GM19324 (cell line): ENCODE data around the gene ASTN2.

ENCODE experiments used
- ATAC-seq: cut with Tn5 transposase; IDR thresholded peaks from one replicate; pipeline ENCODE4 v1.9.1; 2021; ENCODE audit warnings: mild to moderate bottlenecking, moderate library complexity; ENCODE audit not compliant: unreplicated experiment, low FRiP score

Gene ASTN2

DNA sequence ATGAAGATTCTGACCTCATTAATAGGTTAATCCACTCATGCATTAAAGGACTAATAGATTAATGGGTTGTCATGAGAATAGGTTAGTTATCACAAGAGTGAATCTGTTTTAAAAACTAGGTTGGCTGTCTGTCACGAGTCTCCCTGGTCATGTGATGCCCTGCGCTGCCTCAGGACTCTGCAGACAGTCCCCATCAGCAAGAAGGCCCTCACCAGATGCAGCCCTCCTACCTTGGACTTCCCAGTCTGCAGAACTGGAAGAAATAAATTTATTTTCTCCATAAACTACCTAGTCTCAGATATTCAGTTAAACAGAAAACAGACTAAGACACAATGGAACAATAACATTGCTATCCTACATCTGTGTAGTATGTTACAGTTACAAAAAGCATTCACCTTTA, 227.4 kb downstream of the ASTN2 start:
- ATAC-seq = no peak

DNA sequence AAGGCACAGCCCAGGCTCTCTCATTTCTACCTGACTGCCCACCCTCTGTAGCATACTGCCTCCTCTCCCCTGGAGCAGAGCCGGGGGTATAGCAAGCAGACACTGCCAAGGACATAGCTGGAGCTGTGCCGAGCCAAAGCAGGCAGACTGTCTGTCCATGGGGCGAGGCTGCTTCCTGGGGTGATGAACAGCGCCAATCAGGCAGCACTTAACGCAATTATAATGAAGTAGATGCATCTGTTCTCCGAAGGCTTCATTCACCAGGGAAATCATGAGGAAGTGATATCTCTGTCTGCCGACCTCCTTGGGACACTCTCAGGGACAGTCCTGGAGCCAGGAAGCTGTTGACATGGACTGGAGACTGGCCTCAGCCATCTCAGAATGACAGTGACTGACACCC, 230.7 kb downstream of the ASTN2 start:
- no peak for ATAC-seq

DNA sequence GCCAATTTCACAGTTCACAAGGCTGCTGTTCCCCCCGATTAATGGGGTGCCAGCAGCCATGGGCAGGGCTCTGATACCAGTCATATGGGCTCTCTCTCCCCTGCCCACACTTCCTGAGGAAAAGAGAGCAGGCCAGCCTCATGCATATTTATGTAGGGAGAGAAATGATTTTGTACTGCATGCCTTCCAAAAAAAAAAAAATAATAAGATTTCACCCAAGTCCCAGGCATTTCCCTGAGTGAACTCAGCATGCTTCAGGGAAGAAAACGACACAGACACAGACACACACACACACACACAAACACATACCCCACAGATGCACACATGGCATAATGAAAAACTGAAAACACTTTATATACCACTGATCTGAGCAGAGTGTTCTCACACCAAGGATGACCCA, 232.8 kb downstream of the ASTN2 start:
- ATAC-seq = no peak

DNA sequence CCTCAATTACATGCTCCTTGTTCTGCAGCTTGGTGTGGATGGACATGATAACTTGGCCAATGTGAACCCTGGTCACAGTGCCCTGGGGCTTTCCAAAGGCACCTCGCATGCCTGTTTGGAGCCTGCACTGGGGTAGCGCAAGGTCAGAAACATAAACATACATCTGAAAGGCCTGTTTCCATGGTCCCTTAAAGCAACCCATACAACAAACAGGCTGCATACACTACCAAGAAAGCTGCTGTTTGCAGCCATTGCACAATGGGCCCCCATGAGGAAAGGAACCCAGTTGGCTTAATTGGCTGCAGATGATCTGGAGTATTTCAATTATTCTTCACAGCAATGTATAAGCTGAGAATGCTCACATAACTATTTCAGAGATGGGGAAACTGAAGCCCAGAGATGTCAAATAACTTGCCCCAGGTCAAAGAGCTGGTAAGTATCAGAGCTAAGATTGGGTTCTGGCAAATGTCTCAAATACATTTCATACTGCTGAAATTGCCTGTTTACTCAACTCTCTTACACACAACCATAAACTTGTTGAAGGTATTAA, 233.9 kb downstream of the ASTN2 start:
- ATAC-seq = no peak

DNA sequence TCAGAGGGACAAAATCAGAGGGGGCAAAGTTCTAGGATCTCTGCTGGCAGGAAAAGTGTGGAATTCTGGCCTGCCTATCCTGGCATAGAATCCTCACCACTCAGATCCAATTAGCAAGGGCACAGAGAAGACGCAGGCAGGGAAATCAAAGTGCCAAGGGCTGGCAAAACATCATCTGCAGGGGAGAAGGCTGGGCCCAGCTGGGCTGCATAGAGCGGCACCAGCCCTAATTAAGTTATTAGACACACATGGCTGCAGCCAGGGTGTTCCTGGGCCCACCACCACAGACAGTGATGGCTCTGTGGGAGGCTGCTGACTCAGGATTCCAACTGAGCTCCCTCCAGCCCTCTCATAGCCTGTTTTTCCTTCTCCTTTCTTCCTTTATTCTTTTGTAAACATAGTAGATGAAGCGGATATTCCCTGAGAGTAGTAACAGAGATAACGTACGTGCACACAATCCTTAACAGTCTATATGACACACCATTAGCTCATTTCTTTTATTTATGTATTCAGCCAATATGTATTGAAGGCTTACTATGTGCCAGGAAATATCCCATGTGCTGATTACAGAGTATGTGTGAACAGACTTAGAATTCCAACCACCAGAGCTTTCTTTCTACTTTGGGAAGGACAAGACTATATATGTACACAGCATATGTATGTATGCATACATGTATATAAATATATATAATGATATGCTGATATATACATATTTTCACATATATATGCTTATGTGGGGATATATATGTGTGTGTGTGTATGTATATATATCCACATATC, 236.1 kb downstream of the ASTN2 start:
- ATAC-seq = no peak

DNA sequence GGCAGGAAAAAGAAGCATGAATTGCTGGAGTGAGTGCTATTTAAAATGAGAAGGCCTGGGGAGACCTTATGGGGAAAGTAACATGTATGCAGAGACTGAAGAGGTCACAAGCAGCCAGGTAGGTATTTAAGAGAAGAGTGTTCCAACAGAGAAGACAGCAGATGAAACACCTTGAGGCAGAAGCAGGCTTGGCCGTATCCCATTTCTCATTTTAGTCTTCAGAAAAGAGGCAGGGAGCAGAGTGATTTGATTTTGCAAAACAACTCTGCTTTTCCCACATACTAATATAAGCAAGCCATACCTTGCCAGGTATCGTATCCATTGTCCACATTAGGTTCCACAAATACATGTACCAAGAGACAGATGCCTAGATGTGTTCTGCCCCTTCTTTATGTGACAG, 244.3 kb downstream of the ASTN2 start:
- ATAC-seq = no peak

DNA sequence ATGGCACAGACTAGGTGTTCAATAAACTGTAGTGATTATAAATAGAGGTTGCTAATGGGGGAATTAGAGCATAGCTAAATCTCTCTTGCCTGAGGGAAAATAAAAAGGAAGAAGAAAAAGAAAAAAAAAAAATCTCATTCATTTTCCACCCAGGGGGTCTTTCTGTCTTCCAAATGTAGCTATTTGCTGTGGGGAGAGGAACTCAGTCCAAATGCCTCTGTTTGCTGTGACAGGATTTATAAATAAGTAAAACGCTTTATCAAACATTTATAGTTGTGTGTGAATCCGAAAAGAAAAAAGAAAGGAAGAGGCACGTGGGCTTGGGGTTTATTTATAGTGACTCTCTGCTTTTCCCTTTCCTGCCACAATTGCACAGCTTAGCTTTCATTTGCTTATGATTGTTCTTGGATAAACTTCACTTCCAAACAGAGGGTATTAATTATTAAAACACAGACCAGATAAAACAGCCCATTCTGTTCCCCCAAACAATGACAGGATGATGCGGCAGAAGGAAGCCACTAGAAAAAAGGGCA, 245.7 kb downstream of the ASTN2 start:
- ATAC-seq = no peak

DNA sequence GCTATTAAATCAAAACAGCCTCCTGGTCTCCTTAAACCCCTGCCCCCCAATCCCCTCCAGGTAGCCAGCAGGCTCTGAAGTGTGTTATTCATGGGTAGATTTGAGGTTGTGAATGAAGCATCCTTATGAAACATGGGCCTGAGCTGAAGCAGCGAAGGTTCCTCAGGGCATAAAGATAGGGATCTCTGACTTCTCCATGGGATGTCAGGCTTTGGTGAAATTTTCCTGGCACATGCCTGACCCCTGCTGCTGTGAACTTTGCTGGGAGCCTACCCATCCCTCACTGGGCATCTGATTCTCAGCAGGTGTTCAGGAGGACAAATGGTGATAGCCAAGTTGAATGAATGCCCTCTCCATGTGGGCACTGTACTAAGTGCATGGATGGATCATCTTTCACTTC, 250.3 kb downstream of the ASTN2 start:
- no peak for ATAC-seq

DNA sequence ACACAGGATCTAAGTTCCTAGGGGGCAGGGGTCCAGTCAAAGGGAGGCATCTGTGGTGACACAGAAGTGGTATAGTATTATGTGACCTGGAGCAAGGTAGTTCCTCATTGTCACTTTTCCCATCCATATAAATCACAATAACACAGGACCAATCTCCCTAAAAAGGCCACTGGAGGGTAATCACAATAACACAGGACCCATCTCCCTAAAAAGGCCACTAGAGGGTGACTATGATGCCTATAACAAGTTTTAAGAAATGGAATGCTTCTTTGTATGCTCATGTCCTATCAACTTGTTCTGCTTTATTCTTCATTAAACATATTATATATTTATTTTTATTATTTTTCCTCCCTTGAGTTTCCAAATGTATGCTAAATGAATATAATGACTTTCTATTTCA, 254.6 kb downstream of the ASTN2 start:
- no peak for ATAC-seq

DNA sequence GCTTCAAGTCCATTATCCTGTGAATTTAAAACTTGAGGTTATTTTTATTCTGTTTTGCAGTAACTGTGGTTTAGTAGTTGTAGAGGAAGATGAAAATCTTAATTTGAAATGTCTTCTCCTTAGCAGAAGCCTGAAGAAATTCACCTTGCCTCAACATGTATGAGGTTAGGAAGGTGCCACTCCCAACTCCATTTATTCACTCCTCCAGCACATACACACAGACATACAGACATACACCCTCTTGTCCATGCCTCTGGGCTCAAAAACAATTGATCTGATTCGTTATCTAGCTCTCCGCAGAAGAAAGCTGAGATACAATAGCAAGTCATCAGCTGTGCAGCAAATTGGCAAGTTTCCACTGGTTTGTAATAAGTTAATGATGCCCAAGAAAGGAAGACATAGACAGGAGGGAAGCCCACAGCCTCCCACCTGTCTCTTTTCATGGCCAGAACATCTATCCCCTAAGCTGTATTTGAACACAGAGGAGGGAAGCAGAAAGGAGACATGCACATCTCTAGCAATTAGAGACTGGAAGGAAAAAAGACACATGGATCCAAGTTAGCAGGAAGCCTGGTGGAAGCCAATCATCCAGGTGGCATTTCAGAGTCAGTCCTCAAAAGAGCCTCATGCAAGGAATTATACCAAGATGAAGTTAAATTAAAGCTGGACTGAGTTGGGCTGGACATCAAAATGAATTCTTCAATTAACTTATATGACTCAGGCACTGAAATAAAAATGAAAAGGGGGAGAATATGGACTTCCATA, 257.9 kb downstream of the ASTN2 start:
- ATAC-seq = no peak

DNA sequence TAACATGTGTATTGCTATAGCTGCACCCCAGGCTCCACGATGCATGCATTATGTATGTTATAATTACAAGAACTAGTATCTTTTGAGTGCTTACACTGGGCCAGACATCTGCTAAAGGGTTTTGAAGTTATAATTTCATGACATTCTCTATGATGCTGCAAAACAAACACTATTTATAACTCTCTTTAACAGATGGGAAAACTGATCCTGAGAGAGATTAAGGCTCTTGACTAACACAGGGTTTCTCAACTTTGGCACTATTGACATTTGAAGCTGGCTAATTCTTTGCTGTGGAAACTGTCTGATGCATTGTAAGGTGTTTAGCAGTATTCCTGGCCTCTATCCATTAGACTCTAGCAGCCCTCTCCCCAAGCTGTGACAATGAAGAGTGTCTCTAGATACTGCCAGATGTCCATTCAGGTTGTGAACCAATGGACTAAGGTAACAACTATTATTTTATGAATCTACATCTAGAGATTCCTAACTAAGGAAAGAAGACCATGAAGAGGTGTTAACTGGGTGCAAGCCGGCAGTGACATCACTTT, 258.6 kb downstream of the ASTN2 start:
- ATAC-seq = no peak

DNA sequence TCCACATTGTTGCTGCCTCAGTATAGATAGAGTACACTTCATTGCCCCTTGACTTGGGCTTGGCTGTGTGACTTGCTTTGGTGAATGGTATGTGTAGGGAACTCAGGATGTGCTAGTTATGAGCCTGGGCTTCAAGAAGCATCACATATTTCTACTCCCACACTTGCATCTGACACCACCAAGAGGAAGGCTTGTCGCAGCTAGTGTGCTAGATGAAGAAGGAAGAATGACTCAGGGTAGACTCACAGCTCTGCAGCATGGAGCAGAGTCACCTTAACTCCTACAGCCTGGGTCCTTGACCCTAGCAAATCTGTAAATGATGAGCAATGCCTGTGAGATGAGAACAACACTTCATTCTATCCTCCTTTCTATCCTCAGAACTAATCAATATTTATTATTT, 261.8 kb downstream of the ASTN2 start:
- no peak for ATAC-seq

DNA sequence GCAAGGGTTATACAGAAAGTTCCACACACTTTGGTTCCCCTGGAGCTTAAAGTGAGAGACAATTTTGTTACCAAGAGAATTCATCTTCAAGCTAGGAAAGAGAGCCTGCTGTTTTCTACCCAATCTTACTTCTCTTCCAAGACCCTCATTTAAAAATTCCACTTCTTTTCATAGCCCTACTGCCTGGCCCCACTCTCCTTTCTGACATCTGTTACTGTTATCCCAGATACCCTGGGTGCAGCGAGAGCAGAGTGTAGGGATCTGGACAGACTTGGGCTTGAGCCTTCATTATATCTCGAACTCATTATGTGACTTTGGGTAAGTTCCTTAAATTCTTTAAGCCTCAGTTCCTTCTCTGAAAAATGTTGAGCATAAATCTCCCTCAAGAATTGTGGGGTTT, 263.1 kb downstream of the ASTN2 start:
- ATAC-seq = no peak

DNA sequence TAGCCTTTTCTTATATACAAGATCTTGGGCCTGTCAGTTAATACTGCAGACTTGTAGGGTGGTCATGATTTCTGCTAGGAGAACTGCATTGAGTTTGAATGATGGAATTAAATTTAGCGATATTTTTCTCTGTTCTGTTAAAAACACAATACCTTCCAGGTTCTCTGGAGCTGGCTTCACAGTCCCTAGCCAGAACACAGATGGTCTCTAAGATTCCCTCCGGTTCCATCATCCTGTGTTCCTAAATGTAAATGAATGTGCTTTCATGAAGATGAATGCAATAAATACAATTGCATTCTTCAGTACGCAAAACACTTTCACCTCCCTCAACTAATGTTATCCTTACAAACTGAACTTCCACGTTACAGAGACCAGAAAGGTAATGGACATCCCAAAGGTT, 264.9 kb downstream of the ASTN2 start:
- no peak for ATAC-seq

DNA sequence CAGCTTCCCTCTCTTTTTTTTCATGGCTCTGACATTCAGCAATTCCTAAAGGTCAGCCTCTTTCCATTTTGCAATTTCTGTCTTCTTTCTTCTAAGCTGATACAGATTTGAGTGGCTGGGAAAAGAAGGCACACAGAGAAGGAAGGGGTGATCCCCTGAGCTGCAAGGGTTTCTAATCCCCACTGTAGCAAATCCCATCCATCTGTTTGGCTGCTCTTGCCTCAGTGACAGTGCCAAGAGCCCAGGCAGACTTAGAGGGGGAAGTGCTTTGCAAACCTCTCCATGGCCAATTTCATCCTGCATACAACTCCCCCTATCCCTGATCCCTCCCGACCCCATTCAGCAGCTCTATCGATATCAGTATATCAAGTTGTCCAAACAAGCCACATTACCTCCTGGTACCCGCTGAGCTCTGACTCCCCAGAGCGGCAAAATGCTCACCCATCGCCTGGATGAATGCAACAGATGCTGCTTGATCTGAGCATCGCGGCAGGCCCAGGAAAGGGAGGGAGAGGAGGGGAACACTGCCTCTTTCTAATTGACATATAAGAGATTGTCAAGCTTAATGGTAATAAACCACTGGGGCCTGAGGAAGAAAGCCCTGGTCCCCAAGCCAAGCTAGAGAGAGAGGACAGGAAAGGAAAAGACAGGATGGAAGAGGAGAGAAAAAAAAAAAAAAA, 268.9 kb downstream of the ASTN2 start:
- no peak for ATAC-seq

DNA sequence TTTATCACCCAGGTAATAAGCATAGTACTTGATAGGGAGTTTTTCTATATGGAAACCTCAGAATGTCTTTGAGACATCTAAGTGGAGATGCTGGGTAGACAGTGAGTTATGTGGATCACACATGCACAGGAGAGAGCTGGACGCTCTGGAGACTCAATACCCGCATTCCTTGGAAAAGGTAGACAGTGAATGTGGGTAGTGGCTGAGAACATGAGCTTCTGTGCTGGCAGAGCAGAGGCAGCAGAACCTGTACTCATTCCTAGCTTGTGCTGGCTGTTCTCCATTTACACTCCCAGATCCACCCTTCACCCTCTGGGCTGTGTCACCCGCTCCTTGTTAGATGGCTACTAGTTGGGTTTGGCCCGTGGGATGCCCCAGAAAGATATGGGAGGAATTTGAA, 269.8 kb downstream of the ASTN2 start:
- no peak for ATAC-seq

DNA sequence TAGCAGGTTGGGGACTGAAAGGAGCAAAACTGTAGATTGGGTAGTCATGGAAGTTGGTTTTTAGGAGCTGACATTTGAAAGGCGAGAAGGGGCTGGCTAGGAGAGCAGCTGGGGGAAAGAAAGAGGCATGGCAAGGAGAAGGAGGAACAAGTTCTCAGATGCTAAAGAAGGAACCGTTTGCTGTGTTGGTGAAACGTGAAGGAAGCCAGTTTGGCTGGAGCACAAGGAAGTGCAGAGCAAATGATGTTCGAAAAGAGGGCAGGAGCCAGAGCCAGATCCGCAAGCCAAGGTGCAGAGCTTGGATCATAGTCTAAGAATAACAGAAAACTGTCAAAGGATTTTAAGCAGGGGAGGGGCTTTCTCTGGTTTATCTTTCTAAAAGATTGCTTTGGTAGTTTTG, 276.6 kb downstream of the ASTN2 start:
- ATAC-seq = no peak

DNA sequence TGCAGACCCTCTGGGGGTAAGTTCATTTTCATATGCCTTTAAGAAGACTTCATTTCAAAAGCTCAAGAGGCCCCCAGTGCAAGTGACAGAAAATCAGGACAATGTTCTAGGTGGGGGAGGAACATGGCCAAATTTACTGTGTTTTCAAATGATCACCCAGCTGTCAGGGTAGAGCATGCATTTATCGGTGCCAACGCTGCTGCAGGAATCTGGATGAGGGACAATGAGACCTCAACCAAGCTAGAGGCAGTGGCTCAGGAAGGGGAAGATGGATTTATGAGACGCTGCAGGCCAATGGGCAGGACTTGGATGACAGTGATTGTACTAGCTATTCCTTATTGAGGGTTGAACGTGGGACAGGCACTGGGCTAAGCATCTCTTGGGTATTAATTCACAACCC, 278.4 kb downstream of the ASTN2 start:
- no peak for ATAC-seq

DNA sequence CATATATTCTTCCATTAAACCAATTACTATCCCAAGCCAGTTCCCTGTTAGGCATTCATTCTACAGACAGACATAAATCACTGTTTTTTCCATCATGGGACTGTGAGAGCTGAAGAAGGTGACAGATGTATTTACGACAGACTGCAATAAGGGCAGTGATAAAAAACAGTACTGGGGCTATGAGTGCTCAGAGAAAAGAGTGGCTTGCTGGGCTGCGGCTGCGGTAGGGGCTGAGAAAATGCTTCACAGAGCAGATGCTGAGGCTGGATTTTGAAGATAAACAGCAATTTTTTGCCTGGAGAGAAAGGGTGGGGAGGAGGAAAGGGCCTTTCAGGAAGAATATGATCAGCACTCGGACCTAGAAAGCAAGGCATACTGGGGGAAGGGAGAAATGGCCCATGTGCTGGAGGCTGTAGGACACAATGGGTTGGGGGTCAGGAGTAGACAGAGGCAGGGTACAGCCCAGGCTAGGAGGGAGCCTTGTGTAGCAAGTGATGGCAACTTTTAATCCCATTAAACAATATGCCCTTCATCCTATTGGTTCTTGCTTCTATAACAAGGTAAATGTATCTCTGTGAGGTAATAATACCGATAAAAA, 279.3 kb downstream of the ASTN2 start:
- ATAC-seq = no peak

DNA sequence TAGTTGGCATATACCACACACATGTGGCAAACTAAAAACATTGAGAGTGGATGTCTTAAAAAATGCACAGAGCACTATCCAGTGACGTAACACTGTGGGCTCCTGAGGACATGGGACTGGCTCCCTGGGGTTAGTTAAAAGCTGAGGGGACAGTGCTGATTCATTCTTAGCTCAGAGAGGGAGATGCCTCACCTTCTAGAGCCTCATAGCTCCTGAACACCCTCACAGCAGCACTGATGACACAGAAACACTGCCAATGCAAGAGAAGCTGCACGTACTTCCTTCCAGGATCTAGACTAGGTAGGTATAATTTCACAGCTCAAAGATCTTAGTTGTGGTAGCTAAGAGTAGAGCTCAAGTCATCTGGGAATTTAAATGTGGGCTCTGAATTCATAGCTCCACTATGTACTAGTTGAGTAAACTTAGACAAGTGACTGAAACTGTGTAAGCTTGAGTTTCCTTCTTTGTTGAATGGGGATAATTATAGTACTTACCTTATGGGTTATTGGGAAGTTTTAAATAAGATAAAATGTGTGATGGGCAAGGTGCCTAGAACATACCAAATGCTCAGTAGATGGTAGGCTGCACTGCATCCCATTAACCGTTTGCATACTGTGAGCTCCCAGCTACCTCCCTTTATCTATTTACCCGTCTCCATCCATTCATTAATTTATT, 279.9 kb downstream of the ASTN2 start:
- ATAC-seq = no peak
